Endothelial cell (in vitro differentiated cells): ENCODE results near the gene SPDL1. TPM values are rescaled to one million over a fixed set of nuclear protein-coding genes. Genes with fewer than 3 reads are reported as not detected.

Source experiments
- DNase-seq: peaks from one replicate; pipeline ENCODE4 v3.0.0; 2021; ENCODE audit warnings: low spot score
- H3K27ac Mint-ChIP-seq: one replicate; pipeline ENCODE4 v1.8.0; 2021; ENCODE audit warnings: mixed read lengths, inconsistent platforms; ENCODE audit not compliant: unreplicated experiment
- H3K27me3 Mint-ChIP-seq: one replicate; pipeline ENCODE4 v1.8.0; 2021; ENCODE audit warnings: mild to moderate bottlenecking, moderate library complexity, mixed read lengths, inconsistent platforms; ENCODE audit not compliant: unreplicated experiment
- H3K36me3 Mint-ChIP-seq: one replicate; pipeline ENCODE4 v1.8.0; 2021; ENCODE audit warnings: mild to moderate bottlenecking, low read depth, mixed read lengths, inconsistent platforms; ENCODE audit not compliant: unreplicated experiment
- H3K4me1 Mint-ChIP-seq: one replicate; pipeline ENCODE4 v1.8.0; 2021; ENCODE audit warnings: mild to moderate bottlenecking, mixed read lengths, inconsistent platforms; ENCODE audit not compliant: unreplicated experiment
- H3K4me3 Mint-ChIP-seq: one replicate; pipeline ENCODE4 v1.8.0; 2021; ENCODE audit warnings: mild to moderate bottlenecking, mixed read lengths, inconsistent platforms; ENCODE audit not compliant: unreplicated experiment
- H3K9me3 Mint-ChIP-seq: one replicate; pipeline ENCODE4 v1.8.0; 2021; ENCODE audit warnings: mixed read lengths, inconsistent platforms; ENCODE audit not compliant: unreplicated experiment
- CTCF ChIP-seq: fragments of 200-600 bp; sonication (generic); IDR thresholded peaks from one replicate; pipeline ENCODE4 v1.5.0; 2021; ENCODE audit warnings: antibody characterized with exemption; ENCODE audit not compliant: unreplicated experiment
- total RNA-seq: library from RNA; stranded (reverse); fragmentation: NEBNext Ultra II Directional; extraction: Animal tissue kit (Norgen Biotek cat#: 25700); gene quantifications from one replicate; pipeline ENCODE4 v1.2.1, GENCODE V29; 2021; ENCODE audit not compliant: unreplicated experiment

Gene SPDL1
- total RNA-seq, 1 donor from 2014 or later, result 38.6 TPM

GRCh38 chr5:169554251-169554650 is 29.3 kb upstream of the SPDL1 start:
- peaks cover 4% of the 10 kb centered on the region for H3K4me1 Mint-ChIP-seq
- DNase-seq, result no peak
- TF ChIP-seq CTCF, result no peak
- H3K9me3 Mint-ChIP-seq, result no peaks in the 10 kb centered on the region
- no peaks in the 10 kb centered on the region for H3K27me3 Mint-ChIP-seq
- H3K36me3 Mint-ChIP-seq, result no peaks in the 10 kb centered on the region
- no peak overlapping the region for H3K4me3 Mint-ChIP-seq
- no peak overlapping the region for H3K27ac Mint-ChIP-seq

GRCh38 chr5:169557838-169558237 is 25.7 kb upstream of the SPDL1 start:
- Mint-ChIP-seq H3K4me1 (no peaks in the 10 kb centered on the region), H3K9me3 (no peaks in the 10 kb centered on the region), H3K27me3 (no peaks in the 10 kb centered on the region), H3K27ac (no peak overlapping the region), H3K36me3 (no peaks in the 10 kb centered on the region), H3K4me3 (no peak overlapping the region)
- no peak for TF ChIP-seq CTCF
- no peak for DNase-seq

GRCh38 chr5:169561893-169562292 is 21.7 kb upstream of the SPDL1 start:
- no peak for DNase-seq
- no peaks in the 10 kb centered on the region for H3K36me3 Mint-ChIP-seq
- no peak overlapping the region for H3K27ac Mint-ChIP-seq
- TF ChIP-seq CTCF, result no peak
- H3K9me3 Mint-ChIP-seq, result no peaks in the 10 kb centered on the region
- no peak overlapping the region for H3K4me3 Mint-ChIP-seq
- H3K27me3 Mint-ChIP-seq, result no peaks in the 10 kb centered on the region
- H3K4me1 Mint-ChIP-seq, result no peaks in the 10 kb centered on the region

GRCh38 chr5:169563369-169563768 is 20.2 kb upstream of the SPDL1 start:
- Mint-ChIP-seq H3K4me1 (no peaks in the 10 kb centered on the region), H3K27me3 (no peaks in the 10 kb centered on the region), H3K36me3 (no peaks in the 10 kb centered on the region), H3K9me3 (no peaks in the 10 kb centered on the region), H3K4me3 (no peak overlapping the region), H3K27ac (no peak overlapping the region)
- no peak for TF ChIP-seq CTCF
- DNase-seq, result no peak

GRCh38 chr5:169566202-169566601 is 17.4 kb upstream of the SPDL1 start:
- Mint-ChIP-seq H3K27me3 (no peaks in the 10 kb centered on the region), H3K36me3 (no peaks in the 10 kb centered on the region), H3K4me3 (no peak overlapping the region), H3K4me1 (no peaks in the 10 kb centered on the region), H3K27ac (no peak overlapping the region), H3K9me3 (no peaks in the 10 kb centered on the region)
- no peak for DNase-seq
- TF ChIP-seq CTCF, result no peak
